Measurements from ENCODE around the gene ECE1.

- TF ChIP-seq CTCF (conservative IDR thresholded peaks at IDR 0.05; ENCODE audit: low read length): no peak
- TF ChIP-seq EZH2phosphoT487 (IDR thresholded peaks at IDR 0.05; ENCODE audit: borderline replicate concordance): no peak
Observed at GRCh38 chr1:21185221-21185731, 105.0 kb downstream of the ECE1 start.
